Activated naive CD4-positive, alpha-beta T cell treated with anti-CD3 and anti-CD28 coated beads, Interleukin-2, amount 50 U/mL, for 24 hours (primary cell): ENCODE results near the gene PYGL.
"Not testable (repeated sequence)": the region's sequence is repeated elsewhere in the genome, so short reads cannot be mapped to it uniquely, and the experiment has no call there.

Experiments used
- H3K27ac Mint-ChIP-seq: one replicate; pipeline ENCODE4 v1.8.0; 2021; ENCODE audit warnings: mild to moderate bottlenecking, mixed read lengths
- H3K27me3 Mint-ChIP-seq: one replicate; pipeline ENCODE4 v1.8.0; 2021; ENCODE audit warnings: mixed read lengths
- H3K36me3 Mint-ChIP-seq: one replicate; pipeline ENCODE4 v1.8.0; 2021; ENCODE audit warnings: mixed read lengths
- H3K4me1 Mint-ChIP-seq: one replicate; pipeline ENCODE4 v1.8.0; 2021; ENCODE audit warnings: mixed read lengths
- H3K4me3 Mint-ChIP-seq: one replicate; pipeline ENCODE4 v1.8.0; 2021; ENCODE audit warnings: mild to moderate bottlenecking, mixed read lengths
- H3K9me3 Mint-ChIP-seq: one replicate; pipeline ENCODE4 v1.8.0; 2021; ENCODE audit warnings: mixed read lengths

The PYGL gene

GRCh38 chr14:50964683-50965390 lies 20.6 kb upstream of the PYGL start:
- H3K4me1 Mint-ChIP-seq: no peaks in the 10 kb centered on the region
- H3K4me3 Mint-ChIP-seq: no peak overlapping the region
- H3K9me3 Mint-ChIP-seq: no peaks in the 10 kb centered on the region
- peaks cover 3% of the 10 kb centered on the region for H3K27me3 Mint-ChIP-seq
- no peak overlapping the region for H3K27ac Mint-ChIP-seq
- no peaks in the 10 kb centered on the region for H3K36me3 Mint-ChIP-seq

- H3K27ac Mint-ChIP-seq: no peak overlapping the region
- H3K27me3 Mint-ChIP-seq: peaks cover 3% of the 10 kb centered on the region
- H3K4me1 Mint-ChIP-seq: no peaks in the 10 kb centered on the region
- H3K36me3 Mint-ChIP-seq: no peaks in the 10 kb centered on the region
- H3K9me3 Mint-ChIP-seq: no peaks in the 10 kb centered on the region
- no peak overlapping the region for H3K4me3 Mint-ChIP-seq
Measured at GRCh38 chr14:50963919-50964318, 19.6 kb upstream of the PYGL start.

- Mint-ChIP-seq H3K27me3 (peaks cover 1% of the 10 kb centered on the region), H3K27ac (no peak overlapping the region), H3K4me1 (no peaks in the 10 kb centered on the region), H3K9me3 (no peaks in the 10 kb centered on the region), H3K4me3 (no peak overlapping the region), H3K36me3 (no peaks in the 10 kb centered on the region)
Measured at GRCh38 chr14:50961605-50962221, 17.4 kb upstream of the PYGL start.

- H3K27me3 Mint-ChIP-seq: peaks cover 1% of the 10 kb centered on the region
- H3K36me3 Mint-ChIP-seq: no peaks in the 10 kb centered on the region
- no peaks in the 10 kb centered on the region for H3K4me1 Mint-ChIP-seq
- no peaks in the 10 kb centered on the region for H3K9me3 Mint-ChIP-seq
- H3K27ac Mint-ChIP-seq: no peak overlapping the region
- no peak overlapping the region for H3K4me3 Mint-ChIP-seq
Measured at GRCh38 chr14:50957296-50957695, 13.0 kb upstream of the PYGL start.

- H3K27ac Mint-ChIP-seq, H3K4me1 Mint-ChIP-seq, H3K36me3 Mint-ChIP-seq, H3K4me3 Mint-ChIP-seq, H3K27me3 Mint-ChIP-seq, H3K9me3 Mint-ChIP-seq: not testable (repeated sequence)
Measured at GRCh38 chr14:50956421-50956820, 12.1 kb upstream of the PYGL start.

- no peak overlapping the region for H3K27ac Mint-ChIP-seq
- H3K4me3 Mint-ChIP-seq: no peak overlapping the region
- H3K9me3 Mint-ChIP-seq: no peaks in the 10 kb centered on the region
- no peaks in the 10 kb centered on the region for H3K4me1 Mint-ChIP-seq
- no peaks in the 10 kb centered on the region for H3K36me3 Mint-ChIP-seq
- no peaks in the 10 kb centered on the region for H3K27me3 Mint-ChIP-seq
Measured at GRCh38 chr14:50955373-50956043, 11.2 kb upstream of the PYGL start.

- Mint-ChIP-seq H3K4me1 (no peaks in the 10 kb centered on the region), H3K4me3 (no peak overlapping the region), H3K27me3 (no peaks in the 10 kb centered on the region), H3K27ac (no peak overlapping the region), H3K9me3 (no peaks in the 10 kb centered on the region), H3K36me3 (no peaks in the 10 kb centered on the region)
Measured at GRCh38 chr14:50954811-50955372, 10.6 kb upstream of the PYGL start.

GRCh38 chr14:50953502-50953901 lies 9.2 kb upstream of the PYGL start:
- H3K36me3 Mint-ChIP-seq: no peaks in the 10 kb centered on the region

GRCh38 chr14:50951032-50951431 lies 6.7 kb upstream of the PYGL start:
- Mint-ChIP-seq H3K36me3 (no peaks in the 10 kb centered on the region), H3K4me1 (no peaks in the 10 kb centered on the region), H3K27me3 (no peaks in the 10 kb centered on the region), H3K4me3 (no peak overlapping the region), H3K27ac (no peak overlapping the region), H3K9me3 (no peaks in the 10 kb centered on the region)

More at GRCh38 chr14:50953502-50953901, 9.2 kb upstream of the PYGL start:
- Mint-ChIP-seq H3K27me3 (no peaks in the 10 kb centered on the region), H3K27ac (no peak overlapping the region), H3K4me1 (no peaks in the 10 kb centered on the region), H3K9me3 (no peaks in the 10 kb centered on the region), H3K4me3 (no peak overlapping the region)

GRCh38 chr14:50948205-50948604 lies 3.9 kb upstream of the PYGL start:
- Mint-ChIP-seq H3K4me3 (no peak overlapping the region), H3K9me3 (no peaks in the 10 kb centered on the region), H3K27ac (no peak overlapping the region), H3K27me3 (peaks cover 10% of the 10 kb centered on the region), H3K36me3 (peaks cover 2% of the 10 kb centered on the region), H3K4me1 (peaks cover 12% of the 10 kb centered on the region)

- Mint-ChIP-seq H3K4me1 (peaks cover 14% of the 10 kb centered on the region), H3K27ac (no peak overlapping the region), H3K4me3 (no peak overlapping the region), H3K27me3 (peaks cover 13% of the 10 kb centered on the region), H3K9me3 (no peaks in the 10 kb centered on the region), H3K36me3 (peaks cover 2% of the 10 kb centered on the region)
Measured at GRCh38 chr14:50947446-50947845, 3.2 kb upstream of the PYGL start.

GRCh38 chr14:50946234-50946935 lies 2.1 kb upstream of the PYGL start:
- Mint-ChIP-seq H3K27ac (no peak overlapping the region), H3K4me1 (peaks cover 14% of the 10 kb centered on the region), H3K36me3 (peaks cover 2% of the 10 kb centered on the region), H3K9me3 (no peaks in the 10 kb centered on the region), H3K4me3 (no peak overlapping the region), H3K27me3 (peaks cover 19% of the 10 kb centered on the region)

GRCh38 chr14:50944647-50945413 lies 547 bp upstream of the PYGL start:
- Mint-ChIP-seq H3K9me3 (no peaks in the 10 kb centered on the region), H3K4me1 (peaks cover 14% of the 10 kb centered on the region), H3K27ac (no peak overlapping the region), H3K4me3 (peak overlapping the region; percentile 91), H3K36me3 (peaks cover 2% of the 10 kb centered on the region), H3K27me3 (peaks cover 26% of the 10 kb centered on the region)

GRCh38 chr14:50943261-50943942 lies 881 bp downstream of the PYGL start:
- H3K36me3 Mint-ChIP-seq: peaks cover 2% of the 10 kb centered on the region
- no peaks in the 10 kb centered on the region for H3K9me3 Mint-ChIP-seq
- peaks cover 31% of the 10 kb centered on the region for H3K27me3 Mint-ChIP-seq
- H3K4me1 Mint-ChIP-seq: peaks cover 14% of the 10 kb centered on the region
- no peak overlapping the region for H3K27ac Mint-ChIP-seq
- peak overlapping the region; percentile 77 for H3K4me3 Mint-ChIP-seq
